Retinal pigment epithelial cell (primary cell): Measurements from ENCODE around the gene SLX4IP.

Experiments used
- DNase-seq: peaks from one replicate; pipeline ENCODE4 v3.0.0-alpha.2; 2010; ENCODE audit warnings: low read depth
- H3K4me3 ChIP-seq: 2 replicates; pipeline ENCODE4 v1.5.1; 2011; ENCODE audit warnings: mild to moderate bottlenecking, low read length, control low read depth, moderate library complexity
- TF ChIP-seq, protein P1 (sequence below): conservative IDR thresholded peaks from 2 replicates; pipeline ENCODE4 v1.5.1; 2011; ENCODE audit warnings: low read depth, low read length, control low read depth, inconsistent platforms

SLX4IP gene

DNA sequence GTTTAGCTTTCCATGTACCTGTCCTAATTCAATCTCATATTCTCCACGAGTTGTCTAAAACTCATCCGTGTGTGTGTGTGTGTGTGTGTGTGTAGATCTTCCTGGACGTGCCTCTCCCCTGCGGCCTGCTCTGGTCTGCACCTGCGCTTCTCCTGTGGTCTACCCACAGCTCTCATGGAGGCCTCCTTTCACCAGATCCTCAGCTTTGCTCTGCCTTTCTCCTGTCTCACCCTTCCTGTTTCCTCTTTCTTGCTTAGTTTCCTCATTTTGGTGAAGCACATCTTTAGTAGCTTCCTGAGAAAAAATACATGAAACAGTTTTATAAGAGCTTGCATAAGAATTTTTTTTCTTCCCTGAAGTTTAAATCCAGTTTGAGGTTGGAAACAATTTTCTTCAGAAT is 18.1 kb downstream of the SLX4IP start:
- no peak for DNase-seq
- no peak overlapping the region for H3K4me3 ChIP-seq

DNA sequence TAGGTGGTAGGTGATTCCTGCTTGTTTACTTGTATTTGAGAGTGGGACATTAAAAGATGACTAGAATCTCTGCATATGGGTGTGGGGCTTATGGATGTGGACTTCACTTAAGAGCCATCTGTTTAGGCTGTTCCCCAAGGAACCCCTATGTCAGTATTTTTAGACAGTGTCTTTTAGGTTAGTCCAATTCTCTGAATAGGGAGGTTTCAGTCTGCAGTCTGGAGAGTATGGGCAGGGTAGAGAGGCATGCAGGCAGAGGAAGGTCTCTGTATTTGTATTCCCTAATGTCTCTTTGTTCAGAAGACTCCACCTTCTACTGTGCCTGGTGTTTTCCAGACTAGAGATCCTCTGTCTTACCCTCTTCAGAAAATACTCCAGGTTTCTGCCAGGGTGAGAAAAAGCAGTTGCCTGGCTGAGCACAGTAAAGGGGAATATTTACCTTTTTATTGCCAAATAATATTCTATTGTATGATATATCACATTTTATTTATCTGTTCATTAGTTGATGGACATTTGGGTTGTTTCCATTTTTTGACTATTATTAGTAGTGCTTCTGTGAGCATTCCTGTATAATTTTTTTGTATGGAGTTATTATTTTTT is 19.1 kb downstream of the SLX4IP start:
- H3K4me3 ChIP-seq: no peak overlapping the region
- TF ChIP-seq, protein P1, sequence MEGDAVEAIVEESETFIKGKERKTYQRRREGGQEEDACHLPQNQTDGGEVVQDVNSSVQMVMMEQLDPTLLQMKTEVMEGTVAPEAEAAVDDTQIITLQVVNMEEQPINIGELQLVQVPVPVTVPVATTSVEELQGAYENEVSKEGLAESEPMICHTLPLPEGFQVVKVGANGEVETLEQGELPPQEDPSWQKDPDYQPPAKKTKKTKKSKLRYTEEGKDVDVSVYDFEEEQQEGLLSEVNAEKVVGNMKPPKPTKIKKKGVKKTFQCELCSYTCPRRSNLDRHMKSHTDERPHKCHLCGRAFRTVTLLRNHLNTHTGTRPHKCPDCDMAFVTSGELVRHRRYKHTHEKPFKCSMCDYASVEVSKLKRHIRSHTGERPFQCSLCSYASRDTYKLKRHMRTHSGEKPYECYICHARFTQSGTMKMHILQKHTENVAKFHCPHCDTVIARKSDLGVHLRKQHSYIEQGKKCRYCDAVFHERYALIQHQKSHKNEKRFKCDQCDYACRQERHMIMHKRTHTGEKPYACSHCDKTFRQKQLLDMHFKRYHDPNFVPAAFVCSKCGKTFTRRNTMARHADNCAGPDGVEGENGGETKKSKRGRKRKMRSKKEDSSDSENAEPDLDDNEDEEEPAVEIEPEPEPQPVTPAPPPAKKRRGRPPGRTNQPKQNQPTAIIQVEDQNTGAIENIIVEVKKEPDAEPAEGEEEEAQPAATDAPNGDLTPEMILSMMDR: no peak
- no peak for DNase-seq

More for the DNA sequence above, 18.1 kb downstream of the SLX4IP start:
- TF ChIP-seq, protein P1: no peak

DNA sequence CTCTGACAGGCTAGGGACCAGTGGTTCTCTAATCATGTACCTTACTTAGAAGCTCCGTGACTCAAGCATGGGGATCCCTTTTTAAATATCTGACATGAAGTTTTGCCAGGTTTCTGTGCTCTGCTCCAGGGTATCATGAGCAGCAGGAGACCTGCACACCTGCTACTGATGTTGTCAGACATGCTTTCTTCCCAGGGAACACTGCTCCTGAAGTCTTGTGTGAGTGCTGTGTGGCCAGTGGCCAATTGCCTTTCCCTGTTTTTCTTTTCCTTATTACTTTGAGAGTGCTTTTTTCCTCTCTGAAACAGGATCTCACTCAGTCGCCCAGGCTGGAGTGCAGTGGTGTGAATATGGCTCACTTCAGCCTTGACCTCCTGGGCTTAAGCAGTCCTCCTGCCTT is 26.4 kb downstream of the SLX4IP start:
- no peak overlapping the region for H3K4me3 ChIP-seq
- no peak for DNase-seq
- TF ChIP-seq, protein P1: no peak

DNA sequence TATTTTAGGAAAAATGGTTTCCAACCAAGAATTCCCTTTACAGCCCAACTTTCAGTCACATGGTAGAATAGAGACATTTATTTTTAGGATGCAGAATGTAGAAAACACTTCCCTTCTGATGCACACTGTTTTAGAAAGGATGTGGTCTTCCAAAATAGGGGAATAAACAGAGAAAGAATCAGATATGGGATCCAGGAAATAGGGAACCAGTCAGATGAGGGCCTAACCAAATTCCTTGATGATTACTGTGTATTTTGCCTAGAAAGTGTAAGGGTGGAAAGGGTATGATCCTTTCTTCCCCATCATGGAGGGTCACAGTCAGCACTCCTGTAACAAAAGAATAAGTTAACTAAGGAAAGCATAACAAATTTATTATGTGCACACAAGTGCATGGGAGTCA is 27.4 kb downstream of the SLX4IP start:
- no peak overlapping the region for H3K4me3 ChIP-seq
- no peak for DNase-seq
- TF ChIP-seq, protein P1: no peak

DNA sequence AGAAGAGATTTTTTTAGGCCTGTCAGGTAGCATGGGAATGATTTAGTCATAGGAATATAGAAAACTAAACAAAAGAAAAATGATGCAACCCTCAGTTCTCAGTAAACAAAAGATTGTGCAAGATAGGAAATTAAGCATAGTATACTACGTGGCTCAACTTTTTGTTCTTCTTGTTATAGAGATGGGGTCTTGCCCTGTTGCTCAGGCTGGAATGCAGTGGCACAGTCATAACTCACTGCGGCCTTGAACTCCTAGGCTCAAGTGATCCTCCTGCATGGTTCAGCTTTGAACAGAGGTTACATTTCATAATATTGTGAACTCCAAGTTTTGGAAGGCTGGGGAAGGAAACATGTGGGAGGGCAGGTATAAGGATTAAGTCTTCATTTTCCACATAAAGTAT is 28.5 kb downstream of the SLX4IP start:
- H3K4me3 ChIP-seq: no peak overlapping the region
- TF ChIP-seq, protein P1: no peak
- no peak for DNase-seq

DNA sequence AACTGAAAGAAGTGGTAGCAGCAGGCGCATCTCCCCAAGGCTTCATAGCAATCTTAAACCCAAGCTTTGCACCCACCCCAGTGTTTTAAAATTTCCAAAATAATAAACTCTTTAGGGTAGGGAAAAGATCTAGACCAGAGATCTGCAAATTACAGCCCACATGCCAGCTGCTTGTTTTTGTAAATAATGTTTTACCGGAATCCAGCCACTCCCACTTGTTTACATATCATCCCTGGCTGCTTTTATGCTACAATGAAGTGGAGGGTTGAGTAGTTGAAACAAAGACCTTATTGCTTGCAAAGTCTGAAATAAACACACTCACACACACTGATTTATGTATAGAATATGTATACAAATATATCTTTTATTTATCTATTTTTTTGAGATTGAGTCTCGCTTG is 30.0 kb downstream of the SLX4IP start:
- TF ChIP-seq, protein P1: no peak
- H3K4me3 ChIP-seq: no peak overlapping the region
- no peak for DNase-seq

DNA sequence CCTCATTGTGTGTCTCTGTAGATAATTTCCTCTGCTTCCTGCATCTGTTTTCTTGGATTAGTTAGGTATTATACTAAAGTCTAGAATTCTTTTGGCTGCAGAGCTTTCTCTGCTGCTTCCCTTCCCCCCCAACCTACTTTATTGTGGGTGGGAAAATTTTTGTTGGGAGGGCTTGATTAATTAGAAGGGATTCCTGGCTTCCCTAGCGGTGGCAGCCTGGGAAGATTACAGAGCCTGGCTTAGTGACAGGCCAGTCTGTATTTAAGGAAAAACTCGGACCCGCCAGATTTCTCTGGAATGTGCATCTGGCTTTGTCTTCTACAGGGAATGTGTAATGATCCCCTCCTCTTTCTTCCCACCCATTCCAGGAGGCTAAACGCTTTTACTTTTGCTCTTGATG is 31.2 kb downstream of the SLX4IP start:
- no peak overlapping the region for H3K4me3 ChIP-seq
- TF ChIP-seq, protein P1: no peak
- DNase-seq: no peak
